Fibroblast of skin of scalp (primary cell): ENCODE results near the gene MIA.
A peak's percentile ranks its signal among the peaks of the same experiment; 100 is the strongest.
"Not testable (repeated sequence)": the region's sequence is repeated elsewhere in the genome, so short reads cannot be mapped to it uniquely, and the experiment has no call there.

ENCODE experiments used
- DNase-seq: peaks from one replicate; pipeline ENCODE4 v3.0.0-alpha.2; 2013

The MIA gene

GRCh38 chr19:40750874-40751537, 24.3 kb upstream of the MIA start, which contains the start of gene SNRPA:
TSS of gene SNRPA (plus strand) at chr19:40751203. CDS start at chr19:40751409, 206 bp downstream.
- peak; percentile 98 for DNase-seq

GRCh38 chr19:40752257-40752781, 23.0 kb upstream of the MIA start:
- DNase-seq, result no peak

- no peak for DNase-seq
Observed at GRCh38 chr19:40754611-40755247, 20.6 kb upstream of the MIA start.

- no peak for DNase-seq
Observed at GRCh38 chr19:40755248-40755624, 20.1 kb upstream of the MIA start.

- DNase-seq, result no peak
Observed at GRCh38 chr19:40755791-40756190, 19.5 kb upstream of the MIA start.

- no peak for DNase-seq
Observed at GRCh38 chr19:40756502-40757110, 18.7 kb upstream of the MIA start.

- DNase-seq, result no peak
Observed at GRCh38 chr19:40758491-40758890, 16.8 kb upstream of the MIA start.

- no peak for DNase-seq
Observed at GRCh38 chr19:40759352-40759751, 16.0 kb upstream of the MIA start.

- no peak for DNase-seq
Observed at GRCh38 chr19:40762754-40763470, 12.4 kb upstream of the MIA start.

GRCh38 chr19:40763526-40763925, 11.8 kb upstream of the MIA start:
- no peak for DNase-seq

- DNase-seq, result no peak
Observed at GRCh38 chr19:40763963-40764362, 11.4 kb upstream of the MIA start.

GRCh38 chr19:40766385-40766784, 8.9 kb upstream of the MIA start:
- not testable (repeated sequence) for DNase-seq

GRCh38 chr19:40768869-40769268, 6.5 kb upstream of the MIA start:
- no peak for DNase-seq

- DNase-seq, result peak; percentile 15
Observed at GRCh38 chr19:40771101-40771862, 4.0 kb upstream of the MIA start.

GRCh38 chr19:40775632-40776022, 306 bp downstream of the MIA start:
- no peak for DNase-seq

- no peak for DNase-seq
Observed at GRCh38 chr19:40776364-40776763, 1.0 kb downstream of the MIA start.

GRCh38 chr19:40776932-40777644, 1.8 kb downstream of the MIA start:
- peak; percentile 91 for DNase-seq

GRCh38 chr19:40777645-40777936, 2.3 kb downstream of the MIA start:
- no peak for DNase-seq

GRCh38 chr19:40777937-40778705, 2.8 kb downstream of the MIA start, which contains the start of gene RAB4B:
TSS of gene RAB4B (plus strand) at chr19:40778247. CDS start at chr19:40778376, 129 bp downstream.
- DNase-seq, result peak; percentile 100

GRCh38 chr19:40778706-40779284, 3.5 kb downstream of the MIA start:
- no peak for DNase-seq

GRCh38 chr19:40780582-40780981, 5.3 kb downstream of the MIA start:
- no peak for DNase-seq
